Mucosa of descending colon (tissue), 3 donors: ENCODE results near the gene DCN. TPM values are rescaled to one million over a fixed set of nuclear protein-coding genes. Genes with fewer than 3 reads are reported as not detected.
A peak's percentile ranks its signal among the peaks of the same experiment; 100 is the strongest.

Experiments
- ATAC-seq: fragments of 200-7000 bp; cut with Tn5 transposase; one replicate; pipeline ENCODE4 v1.9.1; 2020; ENCODE audit warnings: mild to moderate bottlenecking, moderate library complexity
- DNase-seq, 3 donors: peaks; one replicate each; pipeline ENCODE4 v3.0.0-alpha.2; 2020
- H3K36me3 ChIP-seq: fragments of 200-600 bp; one replicate; pipeline ENCODE4 v1.8.0; 2021; ENCODE audit warnings: low read depth, mild to moderate bottlenecking
- H3K4me1 ChIP-seq: fragments of 200-600 bp; one replicate; pipeline ENCODE4 v1.8.0; 2021; ENCODE audit warnings: low read depth, mild to moderate bottlenecking
- H3K4me3 ChIP-seq: fragments of 200-600 bp; one replicate; pipeline ENCODE4 v1.8.0; 2021; ENCODE audit warnings: mild to moderate bottlenecking
- H3K9me3 ChIP-seq: fragments of 200-600 bp; one replicate; pipeline ENCODE4 v1.8.0; 2021; ENCODE audit warnings: mild to moderate bottlenecking
- CTCF ChIP-seq: fragments of 200-600 bp; IDR thresholded peaks from one replicate; pipeline ENCODE4 v1.8.0; 2022; ENCODE audit warnings: antibody characterized with exemption, mild to moderate bottlenecking
- intact Hi-C, 2 donors: fragments of 100-400 bp; cut with DNase I in 1 of 2; cut with micrococcal nuclease in 1 of 2; formaldehyde crosslinking; loops; one replicate each; pipeline versions ENCODE4 v1.11.0 to v1.11.1; 2022; cut with DNase I, micrococcal nuclease
- total RNA-seq, 3 donors: library from RNA; stranded (reverse); fragmentation: NEBNext Ultra II Directional in 2 of 3; extraction: Animal tissue kit (Norgen Biotek cat#: 25700) in 2 of 3; gene quantifications; one replicate each; pipeline versions ENCODE4 v1.2.1 to v1.2.4, GENCODE V29; 2021 to 2023
- donor health status: DM: no; HTN: no; CAD: no; lungs with moderate emphysema.
- donor health status: DM: no; HTN: no; CAD: no.
- donor health status: DM: no; HTN: yes; CAD: no.

The DCN gene
- total RNA-seq, 3 donors from 2014 or later, result 91.0 to 705 (median 315) TPM

- no peaks in the 10 kb centered on the region for H3K36me3 ChIP-seq
- TF ChIP-seq CTCF, result no peak
- no peaks in the 10 kb centered on the region for H3K4me1 ChIP-seq
- DNase-seq (no peak), ATAC-seq (no peak)
- intact Hi-C loops, result no loop called here
- H3K9me3 ChIP-seq, result no peaks in the 10 kb centered on the region
- no peak overlapping the region for H3K4me3 ChIP-seq
Measured at GRCh38 chr12:91103624-91104023, 79.0 kb downstream of the DCN start.

DNA sequence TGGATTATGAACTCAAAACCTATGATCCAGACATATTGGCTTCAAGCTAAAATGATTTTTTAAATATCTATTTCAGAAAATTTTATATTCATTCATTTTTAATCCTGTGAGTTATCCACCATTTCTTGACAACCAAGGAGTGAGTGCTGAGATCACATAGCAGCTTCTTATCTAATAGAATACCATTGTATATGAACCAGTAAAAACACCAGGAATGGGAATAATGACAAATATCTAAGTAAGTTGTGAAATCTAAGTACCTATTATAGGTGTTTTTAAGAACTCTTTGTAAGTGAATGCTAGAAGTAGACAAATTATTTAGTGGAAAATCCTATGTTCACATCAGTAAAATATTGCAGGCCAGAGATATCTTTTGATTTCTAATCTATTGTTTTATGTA lies 79.5 kb downstream of the DCN start:
- intact Hi-C loops, result no loop called here
- DNase-seq, result no peak
- no peak for ATAC-seq

GRCh38 chr12:91100906-91101305 lies 81.7 kb downstream of the DCN start:
- ATAC-seq (no peak), DNase-seq (no peak)
- H3K9me3 ChIP-seq, result no peaks in the 10 kb centered on the region
- H3K36me3 ChIP-seq, result no peaks in the 10 kb centered on the region
- no peak overlapping the region for H3K4me3 ChIP-seq
- intact Hi-C loops, result no loop called here
- H3K4me1 ChIP-seq, result no peaks in the 10 kb centered on the region
- TF ChIP-seq CTCF, result no peak

More for the DNA sequence above, 79.5 kb downstream of the DCN start:
- Histone ChIP-seq H3K36me3 (no peaks in the 10 kb centered on the region), H3K4me3 (no peak overlapping the region), H3K9me3 (no peaks in the 10 kb centered on the region), H3K4me1 (no peaks in the 10 kb centered on the region)
- no peak for TF ChIP-seq CTCF

GRCh38 chr12:91099836-91100235 lies 82.8 kb downstream of the DCN start:
- H3K36me3 ChIP-seq, result no peaks in the 10 kb centered on the region
- TF ChIP-seq CTCF, result no peak
- DNase-seq, result no peak
- H3K4me1 ChIP-seq, result no peaks in the 10 kb centered on the region
- H3K9me3 ChIP-seq, result no peaks in the 10 kb centered on the region
- intact Hi-C loops, result no loop called here
- ATAC-seq, result no peak
- no peak overlapping the region for H3K4me3 ChIP-seq

GRCh38 chr12:91099341-91099740 lies 83.3 kb downstream of the DCN start:
- ATAC-seq, result no peak
- Histone ChIP-seq H3K4me3 (no peak overlapping the region), H3K4me1 (no peaks in the 10 kb centered on the region), H3K9me3 (no peaks in the 10 kb centered on the region), H3K36me3 (no peaks in the 10 kb centered on the region)
- intact Hi-C loops, result no loop called here
- DNase-seq, result no peak
- no peak for TF ChIP-seq CTCF

GRCh38 chr12:91098941-91099340 lies 83.7 kb downstream of the DCN start:
- peak; percentile 51 for ATAC-seq
- H3K4me1 ChIP-seq, result no peaks in the 10 kb centered on the region
- peak in 2 of 3 donors; percentile 12 to 15 for DNase-seq
- TF ChIP-seq CTCF, result no peak
- no peaks in the 10 kb centered on the region for H3K36me3 ChIP-seq
- intact Hi-C loops, result no loop called here
- H3K9me3 ChIP-seq, result no peaks in the 10 kb centered on the region
- H3K4me3 ChIP-seq, result no peak overlapping the region
